ENCODE measurements around the gene ABCA2.

ABCA2 gene

GRCh38 chr9:136960938-136961275 is 67.1 kb downstream of the ABCA2 start:
- Histone ChIP-seq H3K18ac (ENCODE audit: low read length) (peak overlapping the region; percentile 95), H3K4me2 (ENCODE audit: insufficient read depth, low read length, poor library complexity, severe bottlenecking) (no peak overlapping the region), H3K4me1 (ENCODE audit: control insufficient read depth in 2 of 2, insufficient read depth in 1 of 2, low read depth in 1 of 2, low read length in 2 of 2) (peaks cover 5 to 11% of the 10 kb centered on the region in 2 donors), H3K79me1 (ENCODE audit: low read depth, low read length) (peaks cover 3% of the 10 kb centered on the region), H3K9ac (ENCODE audit: low read depth, low read length, poor library complexity) (peak overlapping the region; percentile 60), H3K4me3 (ENCODE audit: low read length in 2 of 2) (no peak overlapping the region), H3K9me3 (replicated peaks in 1 of 2; ENCODE audit: control insufficient read depth in 2 of 2, insufficient read depth in 1 of 2, low read depth in 1 of 2, low read length in 2 of 2) (peaks cover 0 to 1% of the 10 kb centered on the region in 2 donors), H3K36me3 (replicated peaks in 1 of 2; ENCODE audit: control insufficient read depth in 2 of 2, insufficient read depth in 2 of 2, low read length in 2 of 2) (no peaks in the 10 kb centered on the region), H2BK15ac (ENCODE audit: low read length) (peak overlapping the region; percentile 67), H3K14ac (ENCODE audit: low read length) (peak overlapping the region; percentile 94), H2BK12ac (ENCODE audit: low read length) (peak overlapping the region; percentile 16), H4K8ac (ENCODE audit: low read depth, low read length) (no peak overlapping the region), H3K27ac (replicated peaks; ENCODE audit: low read length) (no peak overlapping the region), H3K27me3 (ENCODE audit: control insufficient read depth in 3 of 3, insufficient read depth in 3 of 3, low read depth in 1 of 3, low read length in 3 of 3) (peaks cover 0 to 21% (median 0%) of the 10 kb centered on the region in 3 experiments), H2AK5ac (ENCODE audit: low read depth, low read length) (peak overlapping the region; percentile 97), H4K91ac (ENCODE audit: low read depth, low read length, poor library complexity) (no peak overlapping the region), H2BK120ac (ENCODE audit: low read depth, low read length) (peak overlapping the region; percentile 47), H3K23ac (ENCODE audit: low read depth, low read length, poor library complexity) (peak overlapping the region; percentile 65), H2AFZ (ENCODE audit: low read length) (no peak overlapping the region), H3K4ac (ENCODE audit: low read length) (peak overlapping the region; percentile 10), H2BK5ac (ENCODE audit: low read length) (peak overlapping the region; percentile 87)
- WGBS, 2 donors (ENCODE audit: extremely low coverage in 2 of 2, insufficient read length in 2 of 2, insufficient replicate concordance in 1 of 2): no CpG with 5 or more reads among the region's 15 CpGs
- no peak for DNase-seq (ENCODE audit: low spot score)

- H3K23ac ChIP-seq (ENCODE audit: low read depth, low read length, poor library complexity): peak overlapping the region; percentile 73
Measured at GRCh38 chr9:136960212-136960937, 67.7 kb downstream of the ABCA2 start.

GRCh38 chr9:136958898-136959850 is 68.9 kb downstream of the ABCA2 start:
- Histone ChIP-seq H3K27ac (replicated peaks; ENCODE audit: low read length) (no peak overlapping the region), H3K23ac (ENCODE audit: low read depth, low read length, poor library complexity) (peak overlapping the region; percentile 80), H2BK5ac (ENCODE audit: low read length) (peak overlapping the region; percentile 94), H3K4me1 (ENCODE audit: control insufficient read depth in 2 of 2, insufficient read depth in 1 of 2, low read depth in 1 of 2, low read length in 2 of 2) (peaks cover 4 to 6% of the 10 kb centered on the region in 2 donors), H2BK12ac (ENCODE audit: low read length) (peak overlapping the region; percentile 98), H3K27me3 (ENCODE audit: control insufficient read depth in 3 of 3, insufficient read depth in 3 of 3, low read depth in 1 of 3, low read length in 3 of 3) (peaks cover 0 to 23% (median 0%) of the 10 kb centered on the region in 3 experiments), H4K91ac (ENCODE audit: low read depth, low read length, poor library complexity) (no peak overlapping the region), H3K4me2 (ENCODE audit: insufficient read depth, low read length, poor library complexity, severe bottlenecking) (no peak overlapping the region), H3K9me3 (replicated peaks in 1 of 2; ENCODE audit: control insufficient read depth in 2 of 2, insufficient read depth in 1 of 2, low read depth in 1 of 2, low read length in 2 of 2) (peaks cover 0 to 1% of the 10 kb centered on the region in 2 donors), H3K4ac (ENCODE audit: low read length) (no peak overlapping the region), H2BK120ac (ENCODE audit: low read depth, low read length) (peak overlapping the region; percentile 47), H2BK15ac (ENCODE audit: low read length) (peak overlapping the region; percentile 98), H4K8ac (ENCODE audit: low read depth, low read length) (no peak overlapping the region), H3K18ac (ENCODE audit: low read length) (peak overlapping the region; percentile 85), H3K14ac (ENCODE audit: low read length) (no peak overlapping the region), H2AK5ac (ENCODE audit: low read depth, low read length) (peak overlapping the region; percentile 98), H2AFZ (ENCODE audit: low read length) (no peak overlapping the region), H3K36me3 (replicated peaks in 1 of 2; ENCODE audit: control insufficient read depth in 2 of 2, insufficient read depth in 2 of 2, low read length in 2 of 2) (no peaks in the 10 kb centered on the region), H3K9ac (ENCODE audit: low read depth, low read length, poor library complexity) (peak overlapping the region; percentile 24), H3K79me1 (ENCODE audit: low read depth, low read length) (peaks cover 3% of the 10 kb centered on the region), H3K4me3 (ENCODE audit: low read length in 2 of 2) (no peak overlapping the region)
- DNase-seq (ENCODE audit: low spot score): no peak
- no CpG with 5 or more reads among the region's 28 CpGs for WGBS, 2 donors (ENCODE audit: extremely low coverage in 2 of 2, insufficient read length in 2 of 2, insufficient replicate concordance in 1 of 2)

More at GRCh38 chr9:136960212-136960937, 67.7 kb downstream of the ABCA2 start:
- Histone ChIP-seq H3K14ac (ENCODE audit: low read length) (peak overlapping the region; percentile 94), H2BK5ac (ENCODE audit: low read length) (peak overlapping the region; percentile 94), H2AK5ac (ENCODE audit: low read depth, low read length) (peak overlapping the region; percentile 98), H3K27me3 (ENCODE audit: control insufficient read depth in 3 of 3, insufficient read depth in 3 of 3, low read depth in 1 of 3, low read length in 3 of 3) (peaks cover 0 to 21% (median 0%) of the 10 kb centered on the region in 3 experiments), H3K9me3 (replicated peaks in 1 of 2; ENCODE audit: control insufficient read depth in 2 of 2, insufficient read depth in 1 of 2, low read depth in 1 of 2, low read length in 2 of 2) (peaks cover 0 to 1% of the 10 kb centered on the region in 2 donors), H4K91ac (ENCODE audit: low read depth, low read length, poor library complexity) (no peak overlapping the region), H3K4ac (ENCODE audit: low read length) (no peak overlapping the region), H3K4me1 (ENCODE audit: control insufficient read depth in 2 of 2, insufficient read depth in 1 of 2, low read depth in 1 of 2, low read length in 2 of 2) (peaks cover 4 to 9% of the 10 kb centered on the region in 2 donors), H2AFZ (ENCODE audit: low read length) (no peak overlapping the region), H3K4me2 (ENCODE audit: insufficient read depth, low read length, poor library complexity, severe bottlenecking) (no peak overlapping the region), H2BK120ac (ENCODE audit: low read depth, low read length) (peak overlapping the region; percentile 47), H3K36me3 (replicated peaks in 1 of 2; ENCODE audit: control insufficient read depth in 2 of 2, insufficient read depth in 2 of 2, low read length in 2 of 2) (no peaks in the 10 kb centered on the region), H3K18ac (ENCODE audit: low read length) (peak overlapping the region; percentile 95), H2BK12ac (ENCODE audit: low read length) (peak overlapping the region; percentile 16), H3K9ac (ENCODE audit: low read depth, low read length, poor library complexity) (peak overlapping the region; percentile 60), H2BK15ac (ENCODE audit: low read length) (peak overlapping the region; percentile 98), H4K8ac (ENCODE audit: low read depth, low read length) (no peak overlapping the region), H3K27ac (replicated peaks; ENCODE audit: low read length) (no peak overlapping the region), H3K79me1 (ENCODE audit: low read depth, low read length) (peaks cover 3% of the 10 kb centered on the region), H3K4me3 (ENCODE audit: low read length in 2 of 2) (no peak overlapping the region)
- no peak for DNase-seq (ENCODE audit: low spot score)
- no CpG with 5 or more reads among the region's 19 CpGs for WGBS, 2 donors (ENCODE audit: extremely low coverage in 2 of 2, insufficient read length in 2 of 2, insufficient replicate concordance in 1 of 2)

All from neuronal stem cell (in vitro differentiated cells).